Transverse colon (tissue), 4 donors: ENCODE results near the gene LIPT2. TPM values are rescaled to one million over a fixed set of nuclear protein-coding genes. Genes with fewer than 3 reads are reported as not detected.
"Not testable (repeated sequence)": the region's sequence is repeated elsewhere in the genome, so short reads cannot be mapped to it uniquely, and the experiment has no call there.

ENCODE experiments used
- DNase-seq: peaks from one replicate; pipeline ENCODE4 v3.0.0-alpha.2; 2019
- H3K27ac ChIP-seq, 4 donors: fragments of 200-600 bp; sonication (generic); 2 replicates each; pipeline ENCODE4 v1.5.1; 2016 to 2018; ENCODE audit warnings: inconsistent platforms in 4 of 4
- H3K27me3 ChIP-seq: fragments of 200-600 bp; sonication (generic); 2 replicates; pipeline ENCODE4 v1.5.1; 2017; ENCODE audit warnings: inconsistent platforms
- H3K36me3 ChIP-seq, 4 donors: fragments of 200-600 bp; sonication (generic); 2 replicates each; pipeline ENCODE4 v1.5.1; 2017 to 2019; ENCODE audit warnings: inconsistent platforms in 4 of 4
- H3K4me1 ChIP-seq, 4 donors: fragments of 200-600 bp; sonication (generic); 2 replicates each; pipeline ENCODE4 v1.5.1; 2017 to 2020; ENCODE audit warnings: inconsistent platforms in 4 of 4
- H3K4me3 ChIP-seq, 4 donors: fragments of 200-600 bp; sonication (generic); 1 replicate in 1 of 4; 2 replicates in 3 of 4; pipeline versions ENCODE4 v1.5.1 to v1.6.1; 2017 to 2019; ENCODE audit warnings: inconsistent platforms in 4 of 4
- H3K9me3 ChIP-seq, 2 donors: fragments of 200-600 bp; sonication (generic); 2 replicates each; pipeline ENCODE4 v1.5.1; 2017 to 2019; ENCODE audit warnings: inconsistent platforms in 2 of 2
- CTCF ChIP-seq, 5 experiments: fragments of 200-600 bp in 3 of 5; fragments of 450-650 bp in 2 of 5; sonication (generic) in 3 of 5; IDR thresholded peaks; 1 replicate in 2 of 5; 2 replicates in 3 of 5; pipeline ENCODE4 v1.5.1; 2016 to 2017; ENCODE audit warnings: antibody characterized with exemption in 5 of 5, inconsistent platforms in 3 of 5, mild to moderate bottlenecking in 2 of 5, moderate library complexity in 1 of 5
- EP300 ChIP-seq: sonication (generic); formaldehyde crosslinking; IDR thresholded peaks from one replicate; pipeline ENCODE4 v1.6.1; 2017; ENCODE audit warnings: antibody characterized with exemption, low read depth
- POLR2A ChIP-seq: fragments of 450-650 bp; IDR thresholded peaks from one replicate; pipeline ENCODE4 v1.6.1; 2016; ENCODE audit warnings: antibody characterized with exemption, mild to moderate bottlenecking, moderate library complexity
- POLR2AphosphoS5 ChIP-seq, 3 donors: sonication (generic); formaldehyde crosslinking; IDR thresholded peaks; one replicate each; pipeline ENCODE4 v1.6.1; 2016; ENCODE audit warnings: antibody characterized with exemption in 3 of 3
- WGBS, 2 donors: methylation state at CpG; one replicate each; pipeline ENCODE4 v1.1.5; 2018; ENCODE audit warnings: low coverage in 1 of 2; 5-methylcytosine and 5-hydroxymethylcytosine counted together
- in situ Hi-C, 4 donors: fragments of 200-750 bp; cut with MboI; loops; one replicate each; pipeline versions ENCODE4 v1.15.0 to v1.15.1; 2017; ENCODE audit warnings: low sequenced_read_pairs in 3 of 4, low pct_ligation_motif_present in 1 of 4, low pct_unique_long_range_greater_than_20kb in 1 of 4
- intact Hi-C: fragments of 100-400 bp; cut with DNase I; formaldehyde crosslinking; loops from one replicate; pipeline ENCODE4 v1.15.1; 2023; ENCODE audit warnings: low total_unique reads
- total RNA-seq, 4 donors: library from RNA; depleted of rRNA; stranded (reverse); fragments of >200 nt; gene quantifications; one replicate each; pipeline ENCODE4 v1.1.0, GENCODE V29; 2016

LIPT2 gene
- total RNA-seq, 4 donors from 2014 or later = 4.1 to 11.6 (median 5.8) TPM

DNA sequence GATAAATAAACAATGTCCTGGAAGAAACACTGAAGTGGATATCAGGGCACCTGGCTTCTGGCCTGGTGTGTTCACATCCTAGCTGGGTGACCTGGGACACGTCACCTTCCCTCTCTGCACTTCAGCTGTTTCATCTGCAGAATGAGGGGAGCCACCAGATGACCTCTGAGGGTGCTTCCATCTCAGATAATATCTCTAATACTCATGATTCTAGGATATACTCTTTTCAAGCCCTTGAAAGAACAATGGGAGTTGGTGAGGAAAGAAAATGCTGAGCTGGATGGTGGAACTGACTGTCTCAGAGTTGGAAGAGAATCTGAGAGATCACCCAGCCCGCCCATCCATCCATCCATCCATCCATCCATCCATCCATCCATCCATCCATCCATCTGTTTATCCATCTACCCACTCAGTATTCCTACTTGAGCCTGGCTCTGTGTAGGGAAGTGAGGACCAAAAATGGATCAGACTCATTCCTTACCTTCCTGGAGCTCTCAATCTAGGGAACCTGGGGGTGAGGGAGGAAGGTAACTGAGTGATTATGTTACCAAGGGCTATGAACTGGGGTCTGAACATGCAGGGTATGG lies 28.2 kb upstream of the LIPT2 start:
- H3K9me3 ChIP-seq = no peaks in the 10 kb centered on the region
- TF ChIP-seq POLR2AphosphoS5 (IDR thresholded peaks at IDR 0.05) = no peak
- TF ChIP-seq POLR2A = no peak
- TF ChIP-seq CTCF (IDR thresholded peaks at IDR 0.05) = no peak
- no peak for TF ChIP-seq EP300
- no peak overlapping the region for H3K4me3 ChIP-seq
- 69 to 100% methylated on average over 1 to 2 of the region's 2 CpGs for WGBS, 2 donors
- no peaks in the 10 kb centered on the region for H3K4me1 ChIP-seq
- no peak overlapping the region for H3K27ac ChIP-seq
- intact Hi-C loops (no loop called here), in situ Hi-C loops (no loop called here)
- DNase-seq = no peak
- no peaks in the 10 kb centered on the region for H3K36me3 ChIP-seq
- no peaks in the 10 kb centered on the region for H3K27me3 ChIP-seq

DNA sequence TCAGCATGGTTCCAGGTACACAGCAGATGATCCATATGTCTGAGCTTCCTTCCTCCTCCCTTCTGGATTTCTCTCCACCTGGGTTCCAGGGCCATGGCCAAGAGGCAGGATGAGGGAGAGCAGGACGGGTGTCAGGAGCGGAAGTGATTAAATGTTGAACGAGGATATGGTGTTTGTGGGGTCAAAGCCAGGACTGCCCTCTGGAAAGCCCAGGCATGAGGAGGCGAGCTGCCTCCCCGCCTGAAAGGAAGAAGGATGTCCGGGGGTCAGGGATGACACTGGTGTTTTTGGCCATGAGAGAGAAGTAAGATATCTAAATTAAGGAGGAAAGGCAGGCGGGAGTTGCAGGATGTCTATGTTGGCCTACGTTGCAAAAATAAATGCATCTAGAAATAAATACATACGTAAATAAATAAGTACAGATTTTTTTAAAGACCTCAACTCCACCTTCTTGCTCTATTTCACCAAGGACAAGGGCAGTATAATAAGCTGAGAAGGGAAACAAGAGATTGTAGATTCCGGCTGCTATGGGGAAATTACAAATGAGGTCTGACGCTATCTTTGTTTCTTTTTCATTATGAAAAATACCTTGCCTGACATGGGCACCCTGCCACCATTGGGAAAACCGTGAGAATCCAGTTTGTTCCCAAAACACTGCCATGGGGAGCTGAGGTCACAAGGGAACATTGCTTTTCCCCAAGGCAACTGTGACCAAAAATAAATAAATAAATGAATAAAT lies 27.6 kb upstream of the LIPT2 start:
- no peaks in the 10 kb centered on the region for H3K27me3 ChIP-seq
- H3K4me3 ChIP-seq = no peak overlapping the region
- 79% methylated on average over 11 to 12 of the region's 12 CpGs for WGBS, 2 donors
- H3K9me3 ChIP-seq = no peaks in the 10 kb centered on the region
- intact Hi-C loops (no loop called here), in situ Hi-C loops (no loop called here)
- no peaks in the 10 kb centered on the region for H3K36me3 ChIP-seq
- no peak for DNase-seq
- H3K4me1 ChIP-seq = no peaks in the 10 kb centered on the region
- no peak overlapping the region for H3K27ac ChIP-seq
- TF ChIP-seq POLR2AphosphoS5 (IDR thresholded peaks at IDR 0.05) (no peak), POLR2A (no peak), EP300 (no peak), CTCF (IDR thresholded peaks at IDR 0.05) (no peak)

DNA sequence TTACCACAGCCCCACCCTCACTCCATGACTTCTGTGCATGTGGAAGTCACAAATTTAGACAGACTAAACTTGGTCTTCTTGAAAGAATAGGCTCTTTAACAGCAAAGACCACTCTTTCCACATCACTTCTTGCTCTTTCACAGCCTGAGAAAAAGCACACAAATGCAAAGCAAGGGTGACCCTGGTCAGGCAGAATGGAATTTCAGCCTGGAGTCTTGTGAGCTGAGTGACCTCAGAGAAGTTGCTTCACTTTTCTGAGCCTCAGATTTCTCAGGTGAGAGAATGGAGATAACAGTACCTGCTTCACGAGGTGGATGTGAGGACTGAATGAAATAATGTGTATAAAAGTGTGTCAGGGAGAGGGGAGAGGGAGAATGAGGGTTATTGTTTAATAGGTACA lies 26.8 kb upstream of the LIPT2 start:
- no peaks in the 10 kb centered on the region for H3K27me3 ChIP-seq
- TF ChIP-seq EP300 (no peak), POLR2A (no peak), POLR2AphosphoS5 (IDR thresholded peaks at IDR 0.05) (no peak), CTCF (IDR thresholded peaks at IDR 0.05) (no peak)
- no peak overlapping the region for H3K27ac ChIP-seq
- no peaks in the 10 kb centered on the region for H3K36me3 ChIP-seq
- H3K4me3 ChIP-seq = no peak overlapping the region
- no peaks in the 10 kb centered on the region for H3K4me1 ChIP-seq
- WGBS, 2 donors = 56 to 57% methylated on average over 1 of the region's 1 CpG
- DNase-seq = no peak
- intact Hi-C loops (no loop called here), in situ Hi-C loops (no loop called here)
- H3K9me3 ChIP-seq = no peaks in the 10 kb centered on the region

GRCh38 chr11:74519710-74520109 lies 26.2 kb upstream of the LIPT2 start:
- WGBS, 2 donors = 76% methylated on average over 3 of the region's 3 CpGs; no CpG with 5 or more reads in 1 of the 2 donors
- no peak for TF ChIP-seq EP300
- no peak for TF ChIP-seq CTCF (IDR thresholded peaks at IDR 0.05)
- no peak for TF ChIP-seq POLR2A
- no peak for TF ChIP-seq POLR2AphosphoS5 (IDR thresholded peaks at IDR 0.05)
- no peaks in the 10 kb centered on the region for H3K9me3 ChIP-seq
- no peaks in the 10 kb centered on the region for H3K4me1 ChIP-seq
- in situ Hi-C loops = no loop called here
- no peak for DNase-seq
- H3K27me3 ChIP-seq = no peaks in the 10 kb centered on the region
- no peak overlapping the region for H3K4me3 ChIP-seq
- H3K36me3 ChIP-seq = no peaks in the 10 kb centered on the region
- H3K27ac ChIP-seq = no peak overlapping the region
- intact Hi-C loops = no loop called here

- H3K36me3 ChIP-seq, H3K27ac ChIP-seq, H3K9me3 ChIP-seq, H3K4me3 ChIP-seq, DNase-seq, intact Hi-C loops, H3K27me3 ChIP-seq, H3K4me1 ChIP-seq, in situ Hi-C loops: not testable (repeated sequence)
- 84 to 87% methylated on average over 6 of the region's 6 CpGs for WGBS, 2 donors
These were observed 24.1 kb upstream of the LIPT2 start for GRCh38 chr11:74517592-74517991.
